A549 (cell line): Measurements from ENCODE around the gene TMEM222. TPM values are rescaled to one million over a fixed set of nuclear protein-coding genes. Genes with fewer than 3 reads are reported as not detected.
A peak's percentile ranks its signal among the peaks of the same experiment; 100 is the strongest.

Experiments
- ATOH8 ChIP-seq: fragments of 250-450 bp; sonication (Bioruptor Pico); IDR thresholded peaks from 2 replicates; pipeline ENCODE4 v1.5.0; 2020; ENCODE audit warnings: low read depth, mild to moderate bottlenecking, moderate library complexity
- BCL3 ChIP-seq: fragments of >200 bp; sonication (Bioruptor Twin); formaldehyde crosslinking; IDR thresholded peaks from 3 replicates; pipeline ENCODE4 v1.6.1; 2016
- CBX2 ChIP-seq: fragments of 200-600 bp; sonication (generic); IDR thresholded peaks from 2 replicates; pipeline ENCODE4 v1.6.1; 2016; ENCODE audit warnings: low read depth, mild to moderate bottlenecking, borderline replicate concordance
- CBX8 ChIP-seq: fragments of 200-600 bp; sonication (generic); IDR thresholded peaks from 2 replicates; pipeline ENCODE4 v1.6.1; 2016
- CEBPB ChIP-seq, 2 experiments: fragments of >200 bp in 1 of 2; sonication (Bioruptor Twin) in 1 of 2; formaldehyde crosslinking in 1 of 2; IDR thresholded peaks; 2 replicates each; pipeline ENCODE4 v1.6.1; 2012 to 2016
- CHD2 ChIP-seq: fragments of 150-350 bp; IDR thresholded peaks from 2 replicates; pipeline ENCODE4 v1.6.1; 2014; ENCODE audit warnings: low read length; ENCODE audit not compliant: partially characterized antibody
- CTCF ChIP-seq: fragments of >200 bp; sonication (Bioruptor Twin); formaldehyde crosslinking; IDR thresholded peaks from 3 replicates; pipeline ENCODE4 v1.5.1; 2016
- EHMT2 ChIP-seq: fragments of 200-600 bp; sonication (generic); IDR thresholded peaks from 2 replicates; pipeline ENCODE4 v1.6.1; 2016; ENCODE audit warnings: antibody characterized with exemption, low read depth, mild to moderate bottlenecking, moderate library complexity
- EP300 ChIP-seq, 2 experiments: fragments of >200 bp; sonication (Bioruptor Twin); formaldehyde crosslinking; IDR thresholded peaks; 2 replicates in 1 of 2; 3 replicates in 1 of 2; pipeline ENCODE4 v1.6.1; 2016 to 2017
- FOXS1 ChIP-seq: fragments of 250-450 bp; sonication (Bioruptor Pico); IDR thresholded peaks from 2 replicates; pipeline ENCODE4 v1.5.0; 2020; ENCODE audit warnings: mild to moderate bottlenecking, moderate library complexity
- GATA3 ChIP-seq: IDR thresholded peaks from 2 replicates; pipeline ENCODE4 v1.6.1; 2012; ENCODE audit warnings: borderline replicate concordance
- HOXA7 ChIP-seq: fragments of 250-450 bp; sonication (Bioruptor Pico); IDR thresholded peaks from 2 replicates; pipeline ENCODE4 v1.5.0; 2020; ENCODE audit warnings: mild to moderate bottlenecking, moderate library complexity
- HOXB13 ChIP-seq: fragments of 250-450 bp; sonication (Bioruptor Pico); IDR thresholded peaks from 2 replicates; pipeline ENCODE4 v1.5.0; 2020; ENCODE audit warnings: low read depth, mild to moderate bottlenecking, moderate library complexity
- JUN ChIP-seq, 2 experiments: fragments of >200 bp; sonication (Bioruptor Twin); formaldehyde crosslinking; IDR thresholded peaks; 2 replicates in 1 of 2; 3 replicates in 1 of 2; pipeline ENCODE4 v1.6.1; 2016 to 2017
- JUNB ChIP-seq: fragments of >200 bp; sonication (Bioruptor Twin); formaldehyde crosslinking; IDR thresholded peaks from 2 replicates; pipeline ENCODE4 v1.6.1; 2016
- KDM5A ChIP-seq: fragments of 200-600 bp; sonication (generic); IDR thresholded peaks from 2 replicates; pipeline ENCODE4 v1.6.1; 2016; ENCODE audit warnings: antibody characterized with exemption, mild to moderate bottlenecking
- PBX3 ChIP-seq: IDR thresholded peaks from 2 replicates; pipeline ENCODE4 v1.6.1; 2012
- POLR2A ChIP-seq: IDR thresholded peaks from 2 replicates; pipeline ENCODE4 v1.6.1; 2012; ENCODE audit warnings: mild to moderate bottlenecking, low read length
- RAD21 ChIP-seq, 2 experiments: fragments of >200 bp in 1 of 2; sonication (Bioruptor Twin) in 1 of 2; formaldehyde crosslinking in 1 of 2; IDR thresholded peaks in 1 of 2; conservative IDR thresholded peaks in 1 of 2; 2 replicates in 1 of 2; 3 replicates in 1 of 2; pipeline ENCODE4 v1.6.1; 2012 to 2018; ENCODE audit warnings: inconsistent platforms in 1 of 2
- RCOR1 ChIP-seq: fragments of 150-350 bp; IDR thresholded peaks from 2 replicates; pipeline ENCODE4 v1.6.1; 2014; ENCODE audit warnings: antibody characterized with exemption, low read length, low read depth
- RNF2 ChIP-seq: fragments of 200-600 bp; sonication (generic); IDR thresholded peaks from 2 replicates; pipeline ENCODE4 v1.6.1; 2016; ENCODE audit warnings: low read depth, mild to moderate bottlenecking, antibody characterized with exemption, moderate library complexity, borderline replicate concordance
- SREBF2 ChIP-seq: fragments of 450-650 bp; IDR thresholded peaks from 2 replicates; pipeline ENCODE4 v1.6.1; 2014; ENCODE audit warnings: mild to moderate bottlenecking, moderate library complexity
- TFCP2L1 ChIP-seq: fragments of 250-450 bp; sonication (Bioruptor Pico); IDR thresholded peaks from 2 replicates; pipeline ENCODE4 v1.5.0; 2021; ENCODE audit warnings: mild to moderate bottlenecking
- ZC3H11A ChIP-seq: fragments of 450-650 bp; IDR thresholded peaks from 2 replicates; pipeline ENCODE4 v1.6.1; 2014; ENCODE audit warnings: antibody characterized with exemption, mild to moderate bottlenecking
- ZNF302 ChIP-seq: fragments of 250-450 bp; sonication (Bioruptor Pico); IDR thresholded peaks from 2 replicates; pipeline ENCODE4 v1.9.0; 2021; ENCODE audit warnings: inconsistent platforms, mild to moderate bottlenecking, moderate library complexity
- polyA plus RNA-seq, 4 experiments: library from polyadenylated mRNA; depleted of rRNA in 3 of 4; stranded (reverse); fragments of >200 nt; fragmentation: RNase III in 1 of 4; extraction: RNeasy Plus Mini Kit Qiagen cat#74134 plus additional on column Dnase treatment in 1 of 4; gene quantifications; 2 replicates in 3 of 4; 3 replicates in 1 of 4; pipeline ENCODE4 v1.2.3, GENCODE V29; 2011 to 2017
- TF ChIP-seq, protein P1 (sequence below): IDR thresholded peaks from 2 replicates; pipeline ENCODE4 v1.6.1; 2012; ENCODE audit warnings: low read depth, borderline replicate concordance

Gene TMEM222
- polyA plus RNA-seq, 2 of the 4 experiments (the other 2 are of a cell fraction), result 28.4 to 30.0 TPM

GRCh38 chr1:27321813-27322568 lies at the start of gene TMEM222 (continued):
- TF ChIP-seq EP300 (IDR thresholded peaks at IDR 0.05) (no peak), CBX2 (no peak), BCL3 (0 out of 3 replicates have a peak, but pooled peaks have one; percentile 54), CBX8 (no peak), RNF2 (no peak), KDM5A (peak; percentile 66), JUN (IDR thresholded peaks at IDR 0.05) (peak; percentile 65 to 91; a peak in 4 of 5 replicates), CTCF (no peak), POLR2A (peak; percentile 58), EHMT2 (no peak), RAD21 (conservative IDR thresholded peaks at IDR 0.05 in 1 of 2, IDR thresholded peaks at IDR 0.05 in 1 of 2) (no peak; a peak in 1 of 5 replicates), RCOR1 (no peak), GATA3 (no peak), HOXB13 (CRISPR knock-in tag) (no peak), HOXA7 (CRISPR knock-in tag) (no peak), CEBPB (IDR thresholded peaks at IDR 0.05) (peak in 1 of 2 experiments; percentile 79; a peak in 2 of 4 replicates), TFCP2L1 (CRISPR knock-in tag) (no peak), PBX3 (no peak), ATOH8 (CRISPR knock-in tag) (no peak), ZNF302 (no peak), CHD2 (no peak), ZC3H11A (no peak; the same call in 1 of the 2 replicates), JUNB (no peak), FOXS1 (no peak), SREBF2 (no peak)
- TF ChIP-seq, protein P1, sequence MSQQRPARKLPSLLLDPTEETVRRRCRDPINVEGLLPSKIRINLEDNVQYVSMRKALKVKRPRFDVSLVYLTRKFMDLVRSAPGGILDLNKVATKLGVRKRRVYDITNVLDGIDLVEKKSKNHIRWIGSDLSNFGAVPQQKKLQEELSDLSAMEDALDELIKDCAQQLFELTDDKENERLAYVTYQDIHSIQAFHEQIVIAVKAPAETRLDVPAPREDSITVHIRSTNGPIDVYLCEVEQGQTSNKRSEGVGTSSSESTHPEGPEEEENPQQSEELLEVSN, result no peak; the same call in 1 of the 2 replicates
- TF ChIP-seq, all 56 proteins: peak for 12
